NCI-H146 treated with DMSO at 0.1 percent for 48 hours (cell line): ENCODE data around the gene KRT7.

Experiments
- DNase-seq: peaks from one replicate; lab custom pipeline; 2025; ENCODE audit not compliant: unreplicated experiment; lab: John Stamatoyannopoulos, UW

KRT7 gene

DNA sequence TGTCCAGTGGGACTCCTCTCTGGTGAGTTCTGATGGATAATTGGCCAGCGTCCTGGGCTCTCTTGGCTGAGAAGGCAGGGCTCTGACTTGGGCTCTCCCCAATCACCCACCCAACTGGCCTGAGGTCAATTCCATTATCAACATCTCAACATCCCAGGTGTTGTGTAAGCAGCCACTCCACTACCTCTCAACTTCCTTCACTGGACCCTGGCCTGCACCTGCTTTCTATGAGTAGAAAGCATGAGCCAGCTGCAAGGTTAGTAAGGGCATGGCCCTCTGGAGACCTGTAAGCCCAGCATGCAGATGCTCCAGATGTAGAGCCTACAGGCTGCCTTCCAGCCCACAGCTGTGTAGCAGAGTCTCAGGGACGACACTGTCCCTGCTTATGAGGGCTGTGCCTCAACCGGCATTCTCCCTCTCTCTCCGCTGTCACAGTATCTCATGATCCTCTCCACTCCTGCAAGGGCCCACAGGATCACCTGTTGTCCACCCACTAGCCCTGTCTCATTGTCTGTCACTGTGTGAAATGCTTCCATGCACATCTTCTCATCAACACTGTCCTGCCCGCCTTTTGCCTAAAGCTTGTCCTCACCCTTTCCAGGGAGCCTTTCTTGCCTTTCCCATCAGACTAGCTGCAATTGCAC is 63.7 kb downstream of the KRT7 start:
- no peak for DNase-seq
